SH-SY5Y (cell line): ENCODE results near the gene CCDC148.

Source experiments
- GATA2 ChIP-seq: IDR thresholded peaks from 2 replicates; pipeline ENCODE4 v1.6.1; 2011; ENCODE audit warnings: mild to moderate bottlenecking, low read depth, low read length
- GATA3 ChIP-seq: IDR thresholded peaks from 2 replicates; pipeline ENCODE4 v1.6.1; 2011; ENCODE audit warnings: low read depth, mild to moderate bottlenecking, low read length, moderate library complexity

DNA sequence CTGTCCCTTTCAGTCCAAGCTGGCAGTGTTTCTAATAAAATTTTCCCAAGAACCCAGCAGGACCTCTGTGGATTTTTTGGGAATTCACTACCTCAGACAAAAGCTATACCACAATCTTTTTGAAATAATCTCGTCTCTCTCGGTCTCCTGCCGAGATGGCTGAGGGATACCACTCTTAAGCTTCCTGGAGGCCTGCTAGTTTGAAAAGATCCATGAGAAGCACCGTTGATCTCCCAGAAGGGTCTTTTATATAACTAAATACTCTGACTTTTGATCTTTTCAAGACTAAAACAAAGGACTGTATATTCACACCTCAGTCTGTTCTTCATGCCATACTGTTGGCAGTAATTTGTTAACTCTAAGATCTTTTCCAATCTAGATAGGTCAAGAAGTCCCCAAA lies 213.2 kb downstream of the CCDC148 start:
- TF ChIP-seq GATA2 = no peak
- no peak for TF ChIP-seq GATA3
